BLaER1 (cell line): ENCODE measurements around the gene DR1.
"Not testable (repeated sequence)": the region's sequence is repeated elsewhere in the genome, so short reads cannot be mapped to it uniquely, and the experiment has no call there.

ENCODE experiments used
- H3K27ac ChIP-seq: shearing (Covaris generic); formaldehyde crosslinking; 2 replicates; pipeline ENCODE4 v1.8.1; 2022
- H3K27me3 ChIP-seq: shearing (Covaris generic); formaldehyde crosslinking; 2 replicates; pipeline ENCODE4 v1.8.1; 2022
- H3K36me3 ChIP-seq: shearing (Covaris generic); formaldehyde crosslinking; 2 replicates; pipeline ENCODE4 v1.8.1; 2022
- H3K4me1 ChIP-seq: shearing (Covaris generic); formaldehyde crosslinking; 2 replicates; pipeline ENCODE4 v1.8.1; 2022
- H3K4me2 ChIP-seq: shearing (Covaris generic); formaldehyde crosslinking; 2 replicates; pipeline ENCODE4 v1.8.1; 2022
- H3K4me3 ChIP-seq: shearing (Covaris generic); formaldehyde crosslinking; 2 replicates; pipeline ENCODE4 v1.8.1; 2022
- H3K9ac ChIP-seq: shearing (Covaris generic); formaldehyde crosslinking; 2 replicates; pipeline ENCODE4 v1.8.1; 2022
- H3K9me3 ChIP-seq: shearing (Covaris generic); formaldehyde crosslinking; 2 replicates; pipeline ENCODE4 v1.8.1; 2022
- H4K20me1 ChIP-seq: shearing (Covaris generic); formaldehyde crosslinking; 2 replicates; pipeline ENCODE4 v1.8.1; 2022
- Cebpa-rat ChIP-seq: shearing (Covaris generic); IDR thresholded peaks from 2 replicates; pipeline ENCODE4 v1.8.1; 2022

Gene DR1

GRCh38 chr1:93374334-93375106, 28.8 kb downstream of the DR1 start:
- no peaks in the 10 kb centered on the region for H3K4me1 ChIP-seq
- no peaks in the 10 kb centered on the region for H4K20me1 ChIP-seq
- no peak overlapping the region for H3K4me3 ChIP-seq
- H3K4me2 ChIP-seq, result no peak overlapping the region
- TF ChIP-seq Cebpa-rat, result no peak
- no peak overlapping the region for H3K9ac ChIP-seq
- H3K36me3 ChIP-seq, result peaks cover 7% of the 10 kb centered on the region; the same call in 1 of the 2 replicates
- H3K9me3 ChIP-seq, result peaks cover 10% of the 10 kb centered on the region; the same call in 1 of the 2 replicates
- H3K27ac ChIP-seq, result no peak overlapping the region
- H3K27me3 ChIP-seq, result no peaks in the 10 kb centered on the region

- Histone ChIP-seq H3K4me2 (no peak overlapping the region), H3K4me3 (no peak overlapping the region), H3K4me1 (no peaks in the 10 kb centered on the region), H3K27me3 (no peaks in the 10 kb centered on the region), H3K9me3 (peaks cover 38% of the 10 kb centered on the region), H3K36me3 (no peaks in the 10 kb centered on the region), H3K27ac (no peak overlapping the region), H4K20me1 (no peaks in the 10 kb centered on the region), H3K9ac (no peak overlapping the region)
- TF ChIP-seq Cebpa-rat, result no peak
Observed at GRCh38 chr1:93384656-93385055, 38.9 kb downstream of the DR1 start.

- not testable (repeated sequence) for H4K20me1 ChIP-seq, H3K36me3 ChIP-seq, H3K4me1 ChIP-seq, H3K9ac ChIP-seq, H3K4me2 ChIP-seq, H3K27ac ChIP-seq, H3K4me3 ChIP-seq, H3K27me3 ChIP-seq
- peaks cover 38% of the 10 kb centered on the region for H3K9me3 ChIP-seq
Observed at GRCh38 chr1:93386268-93386667, 40.6 kb downstream of the DR1 start.

- Histone ChIP-seq H3K27ac (no peak overlapping the region), H3K9ac (no peak overlapping the region), H3K4me1 (no peaks in the 10 kb centered on the region), H3K4me2 (no peak overlapping the region), H4K20me1 (no peaks in the 10 kb centered on the region), H3K27me3 (no peaks in the 10 kb centered on the region), H3K36me3 (no peaks in the 10 kb centered on the region), H3K4me3 (no peak overlapping the region), H3K9me3 (0 out of 2 replicates have a peak, but pooled peaks cover 4% of the 10 kb centered on the region)
- TF ChIP-seq Cebpa-rat, result no peak
Observed at GRCh38 chr1:93394514-93394913, 48.8 kb downstream of the DR1 start.

- H3K9ac ChIP-seq, result no peak overlapping the region
- H4K20me1 ChIP-seq, result no peaks in the 10 kb centered on the region
- H3K27me3 ChIP-seq, result no peaks in the 10 kb centered on the region
- H3K9me3 ChIP-seq, result 0 out of 2 replicates have a peak, but pooled peaks cover 4% of the 10 kb centered on the region
- H3K4me3 ChIP-seq, result no peak overlapping the region
- no peaks in the 10 kb centered on the region for H3K4me1 ChIP-seq
- no peak overlapping the region for H3K4me2 ChIP-seq
- no peaks in the 10 kb centered on the region for H3K36me3 ChIP-seq
- no peak overlapping the region for H3K27ac ChIP-seq
- TF ChIP-seq Cebpa-rat, result no peak
Observed at GRCh38 chr1:93395195-93395594, 49.5 kb downstream of the DR1 start.

- no peaks in the 10 kb centered on the region for H3K4me1 ChIP-seq
- no peaks in the 10 kb centered on the region for H3K27me3 ChIP-seq
- H3K9me3 ChIP-seq, result 0 out of 2 replicates have a peak, but pooled peaks cover 4% of the 10 kb centered on the region
- no peaks in the 10 kb centered on the region for H4K20me1 ChIP-seq
- no peak overlapping the region for H3K4me2 ChIP-seq
- H3K27ac ChIP-seq, result no peak overlapping the region
- H3K9ac ChIP-seq, result no peak overlapping the region
- H3K36me3 ChIP-seq, result no peaks in the 10 kb centered on the region
- no peak for TF ChIP-seq Cebpa-rat
- H3K4me3 ChIP-seq, result no peak overlapping the region
Observed at GRCh38 chr1:93399781-93400180, 54.1 kb downstream of the DR1 start.

GRCh38 chr1:93408203-93408602, 62.5 kb downstream of the DR1 start:
- Histone ChIP-seq H3K9ac (no peak overlapping the region), H3K27ac (no peak overlapping the region), H3K36me3 (no peaks in the 10 kb centered on the region), H4K20me1 (no peaks in the 10 kb centered on the region), H3K4me1 (no peaks in the 10 kb centered on the region), H3K27me3 (no peaks in the 10 kb centered on the region), H3K9me3 (peaks cover 28% of the 10 kb centered on the region), H3K4me2 (no peak overlapping the region), H3K4me3 (no peak overlapping the region)
- no peak for TF ChIP-seq Cebpa-rat

GRCh38 chr1:93411000-93411399, 65.3 kb downstream of the DR1 start:
- Histone ChIP-seq H3K4me1 (peaks cover 11% of the 10 kb centered on the region), H4K20me1 (no peaks in the 10 kb centered on the region), H3K27ac (no peak overlapping the region), H3K4me2 (no peak overlapping the region), H3K9ac (no peak overlapping the region), H3K27me3 (no peaks in the 10 kb centered on the region), H3K4me3 (no peak overlapping the region), H3K9me3 (peaks cover 28% of the 10 kb centered on the region), H3K36me3 (no peaks in the 10 kb centered on the region)
- TF ChIP-seq Cebpa-rat, result no peak

GRCh38 chr1:93414749-93415148, 69.0 kb downstream of the DR1 start:
- Histone ChIP-seq H3K9ac (peak overlapping the region; percentile 8; the same call in 1 of the 2 replicates), H3K27ac (no peak overlapping the region), H3K4me1 (peaks cover 15% of the 10 kb centered on the region), H3K27me3 (no peaks in the 10 kb centered on the region), H4K20me1 (no peaks in the 10 kb centered on the region), H3K4me2 (peak overlapping the region; percentile 50), H3K4me3 (no peak overlapping the region), H3K36me3 (no peaks in the 10 kb centered on the region), H3K9me3 (peaks cover 6% of the 10 kb centered on the region)
- TF ChIP-seq Cebpa-rat, result no peak

GRCh38 chr1:93415296-93415695, 69.6 kb downstream of the DR1 start:
- no peaks in the 10 kb centered on the region for H4K20me1 ChIP-seq
- H3K36me3 ChIP-seq, result no peaks in the 10 kb centered on the region
- no peak for TF ChIP-seq Cebpa-rat
- H3K27me3 ChIP-seq, result no peaks in the 10 kb centered on the region
- H3K4me1 ChIP-seq, result peaks cover 15% of the 10 kb centered on the region
- peaks cover 5% of the 10 kb centered on the region; the same call in 1 of the 2 replicates for H3K9me3 ChIP-seq
- peak overlapping the region; percentile 8; the same call in 1 of the 2 replicates for H3K9ac ChIP-seq
- H3K4me3 ChIP-seq, result no peak overlapping the region
- peak overlapping the region; percentile 50 for H3K4me2 ChIP-seq
- H3K27ac ChIP-seq, result no peak overlapping the region
